NB4 (cell line): ENCODE measurements around the gene NCOA3.

Experiments used
- DNase-seq: peaks from one replicate; pipeline ENCODE4 v3.0.0; 2010; ENCODE audit warnings: low read depth
- H3K4me3 ChIP-seq: one replicate; pipeline ENCODE4 v1.5.1; 2011; ENCODE audit warnings: mild to moderate bottlenecking, low read depth, low read length, moderate library complexity
- MAX ChIP-seq: IDR thresholded peaks from 2 replicates; pipeline ENCODE4 v1.6.1; 2011; ENCODE audit warnings: low read depth, low read length
- MYC ChIP-seq: IDR thresholded peaks from 2 replicates; pipeline ENCODE4 v1.6.1; 2011; ENCODE audit warnings: low read depth, low read length
- POLR2A ChIP-seq: IDR thresholded peaks from 2 replicates; pipeline ENCODE4 v1.6.1; 2011; ENCODE audit warnings: mild to moderate bottlenecking; ENCODE audit not compliant: insufficient read length; ENCODE audit errors: extremely low read depth
- TF ChIP-seq, protein P1 (sequence below): IDR thresholded peaks from one replicate; pipeline ENCODE4 v1.5.1; 2012; ENCODE audit warnings: low read depth, low read length

Gene NCOA3

DNA sequence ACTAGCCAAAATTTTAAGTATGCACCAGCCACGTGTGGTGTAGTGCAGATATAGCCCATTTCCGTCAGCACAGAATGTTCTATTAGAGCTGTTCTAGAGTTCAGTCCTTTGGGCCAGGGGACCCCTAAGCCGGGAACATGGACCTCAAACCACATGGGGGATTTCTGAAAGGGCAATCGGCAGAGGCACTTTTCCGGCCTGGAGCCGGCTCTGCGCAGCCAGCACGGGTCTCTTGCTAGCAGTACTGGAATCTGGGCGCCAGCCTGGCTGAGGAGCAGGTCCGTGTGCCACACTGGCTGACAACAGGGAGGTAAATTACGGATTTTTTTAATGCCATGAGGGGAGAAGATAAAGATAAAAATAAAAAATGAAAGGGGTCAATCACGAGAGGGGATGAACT is 163.1 kb downstream of the NCOA3 start:
- no peak for TF ChIP-seq MAX
- no peak for TF ChIP-seq POLR2A
- TF ChIP-seq, protein P1, sequence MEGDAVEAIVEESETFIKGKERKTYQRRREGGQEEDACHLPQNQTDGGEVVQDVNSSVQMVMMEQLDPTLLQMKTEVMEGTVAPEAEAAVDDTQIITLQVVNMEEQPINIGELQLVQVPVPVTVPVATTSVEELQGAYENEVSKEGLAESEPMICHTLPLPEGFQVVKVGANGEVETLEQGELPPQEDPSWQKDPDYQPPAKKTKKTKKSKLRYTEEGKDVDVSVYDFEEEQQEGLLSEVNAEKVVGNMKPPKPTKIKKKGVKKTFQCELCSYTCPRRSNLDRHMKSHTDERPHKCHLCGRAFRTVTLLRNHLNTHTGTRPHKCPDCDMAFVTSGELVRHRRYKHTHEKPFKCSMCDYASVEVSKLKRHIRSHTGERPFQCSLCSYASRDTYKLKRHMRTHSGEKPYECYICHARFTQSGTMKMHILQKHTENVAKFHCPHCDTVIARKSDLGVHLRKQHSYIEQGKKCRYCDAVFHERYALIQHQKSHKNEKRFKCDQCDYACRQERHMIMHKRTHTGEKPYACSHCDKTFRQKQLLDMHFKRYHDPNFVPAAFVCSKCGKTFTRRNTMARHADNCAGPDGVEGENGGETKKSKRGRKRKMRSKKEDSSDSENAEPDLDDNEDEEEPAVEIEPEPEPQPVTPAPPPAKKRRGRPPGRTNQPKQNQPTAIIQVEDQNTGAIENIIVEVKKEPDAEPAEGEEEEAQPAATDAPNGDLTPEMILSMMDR = no peak
- no peak for TF ChIP-seq MYC
- H3K4me3 ChIP-seq = no peak overlapping the region
- DNase-seq = no peak

DNA sequence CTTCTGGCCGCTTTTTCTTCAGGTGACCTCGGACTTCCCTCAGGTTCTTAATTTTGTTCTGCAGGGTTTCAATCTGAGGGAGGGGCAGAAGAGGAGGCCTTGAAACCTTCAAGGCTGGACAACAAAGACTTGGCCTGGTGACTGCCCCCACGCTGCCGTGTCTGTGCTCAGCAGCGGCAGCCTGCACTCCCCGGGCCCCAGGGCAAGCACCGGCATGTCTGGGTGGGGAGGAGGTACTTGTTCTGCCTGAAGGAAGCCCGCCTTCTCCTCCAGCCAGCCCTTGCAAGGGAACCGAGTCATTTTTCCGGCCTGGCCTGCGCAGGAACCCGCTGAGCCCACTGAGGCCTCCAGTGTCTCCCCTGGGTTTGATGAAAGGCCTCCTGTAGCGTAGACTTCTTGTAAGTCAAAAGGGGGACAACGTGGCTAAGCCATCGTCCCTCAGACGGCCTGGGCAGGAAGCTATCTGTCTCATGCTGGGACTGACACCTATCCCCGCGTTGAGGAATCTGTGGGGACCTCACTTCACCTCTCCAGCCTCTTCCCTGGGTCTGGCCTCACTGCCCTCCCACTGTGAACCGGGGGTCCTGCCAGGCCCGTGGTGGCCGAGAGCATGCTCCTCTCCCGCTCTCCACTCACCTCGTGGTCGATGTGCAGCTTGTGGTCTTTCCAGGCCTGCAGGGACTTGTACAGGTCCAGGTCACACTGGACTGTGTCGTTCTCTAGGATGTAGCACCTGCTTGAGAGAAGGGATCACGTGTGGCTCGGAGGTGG is 163.7 kb downstream of the NCOA3 start:
- no peak for TF ChIP-seq POLR2A
- TF ChIP-seq MAX = no peak
- TF ChIP-seq, protein P1 = no peak
- TF ChIP-seq MYC = no peak
- H3K4me3 ChIP-seq = no peak overlapping the region
- no peak for DNase-seq

DNA sequence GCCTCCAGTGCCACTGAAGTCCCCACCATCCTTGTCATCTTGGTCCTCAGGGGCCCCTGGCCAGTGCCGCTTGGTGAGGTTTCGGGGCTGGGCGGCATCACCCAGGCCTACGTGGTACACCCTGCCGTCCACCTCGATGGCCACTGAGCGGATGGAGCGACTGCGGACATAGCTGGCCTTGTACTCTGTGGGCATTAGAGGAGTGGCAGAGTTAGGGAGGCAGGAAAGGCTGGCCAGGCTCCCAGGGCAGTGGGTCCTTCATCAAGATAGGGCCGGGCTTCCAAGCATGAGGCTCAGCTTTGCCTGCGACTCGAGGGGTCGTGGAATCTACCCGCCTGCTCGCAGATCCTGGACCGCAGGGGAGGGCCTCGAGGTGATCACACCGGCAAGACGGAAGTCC is 164.6 kb downstream of the NCOA3 start:
- H3K4me3 ChIP-seq = no peak overlapping the region
- TF ChIP-seq MYC = no peak
- no peak for TF ChIP-seq MAX
- no peak for TF ChIP-seq POLR2A
- TF ChIP-seq, protein P1 = no peak
- no peak for DNase-seq

GRCh38 chr20:47667086-47667485 is 165.4 kb downstream of the NCOA3 start:
- TF ChIP-seq MAX (no peak), MYC (no peak), POLR2A (no peak)
- TF ChIP-seq, protein P1 = no peak
- no peak for DNase-seq
- H3K4me3 ChIP-seq = no peak overlapping the region

DNA sequence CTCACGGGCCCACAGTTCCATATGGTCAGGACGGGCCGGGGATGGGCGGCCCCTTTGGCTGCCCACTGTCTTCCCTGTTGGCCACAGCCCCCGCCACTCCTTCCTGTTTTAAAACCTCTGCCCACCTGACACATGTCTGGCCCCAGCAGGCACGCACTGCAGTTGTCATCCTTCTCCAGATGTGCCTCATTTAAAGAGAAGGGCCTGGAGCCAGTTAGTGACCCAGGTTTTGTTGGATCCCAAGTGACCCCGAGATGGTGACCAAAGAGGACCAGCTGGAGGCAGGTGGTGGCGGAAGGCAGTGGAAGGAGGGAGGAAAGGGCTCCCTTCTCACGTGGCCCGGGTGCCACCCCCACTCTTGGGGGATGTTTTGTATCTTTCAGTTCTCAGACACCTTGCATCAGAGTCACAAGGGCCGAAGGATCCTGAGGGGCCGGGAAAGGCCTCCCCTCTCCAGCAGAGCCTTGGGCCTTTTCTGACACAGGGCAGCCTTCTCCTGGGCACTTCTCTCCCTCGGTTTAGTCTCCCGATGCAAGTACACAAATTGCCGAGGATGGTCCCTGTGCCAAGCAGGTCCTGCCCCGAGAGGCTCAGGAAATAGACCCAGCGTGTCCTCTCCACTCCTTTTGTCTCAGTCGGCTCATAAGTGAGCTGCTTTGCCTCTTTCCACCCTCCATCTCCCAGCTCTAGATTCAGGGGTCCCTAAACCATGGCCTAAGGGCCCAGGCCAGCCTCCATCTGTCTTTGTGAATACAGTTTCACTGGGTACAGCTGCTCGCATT is 166.0 kb downstream of the NCOA3 start:
- no peak overlapping the region for H3K4me3 ChIP-seq
- no peak for DNase-seq
- TF ChIP-seq POLR2A (no peak), MAX (no peak), MYC (no peak)
- TF ChIP-seq, protein P1 = no peak
